ENCODE results near the gene SAMD4B. TPM values are rescaled to one million over a fixed set of nuclear protein-coding genes. Genes with fewer than 3 reads are reported as not detected.

The SAMD4B gene
- total and polyA plus RNA-seq, 10 donors = 26.7 to 108 (median 80.9) TPM

- intact Hi-C loops (cut with DNase I; ENCODE audit: low total_unique reads) = no loop called here
- H3K4me1 ChIP-seq = peaks cover 5 to 42% (median 10%) of the 10 kb centered on the region in 6 donors
- no peak for DNase-seq
- H3K27ac ChIP-seq = peak overlapping the region in 3 of 8 donors; percentile 0 to 46 (median 43)
- TF ChIP-seq POLR2A (IDR thresholded peaks at IDR 0.05) (no peak), CTCF (IDR thresholded peaks at IDR 0.05 in 8 of 11, conservative IDR thresholded peaks at IDR 0.05 in 3 of 11) (no peak), POLR2AphosphoS5 (IDR thresholded peaks at IDR 0.05) (peak in 2 of 3 donors; percentile 9 to 37)
- peaks cover 7 to 99% (median 89%) of the 10 kb centered on the region in 6 donors for H3K36me3 ChIP-seq
- H3K9me3 ChIP-seq = no peaks in the 10 kb centered on the region
- WGBS, 5 donors = 67 to 73% (median 69%) methylated on average over 9 of the region's 9 CpGs
- no peaks in the 10 kb centered on the region for H3K27me3 ChIP-seq (replicated peaks in 1 of 7)
- no peak overlapping the region for H3K4me3 ChIP-seq
Measured at GRCh38 chr19:39384839-39385568, 42.8 kb downstream of the SAMD4B start.

GRCh38 chr19:39385629-39386411, 43.6 kb downstream of the SAMD4B start:
- Histone ChIP-seq H3K27ac (peak overlapping the region in 1 of 8 donors; percentile 31), H3K36me3 (peaks cover 3 to 90% (median 81%) of the 10 kb centered on the region in 6 donors), H3K27me3 (replicated peaks in 1 of 7) (no peaks in the 10 kb centered on the region), H3K4me1 (peaks cover 8 to 48% (median 15%) of the 10 kb centered on the region in 6 donors), H3K9me3 (no peaks in the 10 kb centered on the region), H3K4me3 (no peak overlapping the region)
- no peak for DNase-seq
- 81 to 90% (median 87%) methylated on average over 20 of the region's 20 CpGs for WGBS, 5 donors
- TF ChIP-seq POLR2A (IDR thresholded peaks at IDR 0.05) (no peak), CTCF (IDR thresholded peaks at IDR 0.05 in 8 of 11, conservative IDR thresholded peaks at IDR 0.05 in 3 of 11) (no peak), POLR2AphosphoS5 (IDR thresholded peaks at IDR 0.05) (peak; percentile 36 to 62 (median 56))
- intact Hi-C loops (cut with DNase I; ENCODE audit: low total_unique reads) = no loop called here

- intact Hi-C loops (cut with DNase I; ENCODE audit: low total_unique reads) = no loop called here
- Histone ChIP-seq H3K4me1 (peaks cover 8 to 50% (median 17%) of the 10 kb centered on the region in 6 donors), H3K36me3 (peaks cover 0 to 83% (median 74%) of the 10 kb centered on the region in 6 donors), H3K4me3 (no peak overlapping the region), H3K27ac (peak overlapping the region in 1 of 8 donors; percentile 8), H3K27me3 (replicated peaks in 1 of 7) (no peaks in the 10 kb centered on the region), H3K9me3 (no peaks in the 10 kb centered on the region)
- no peak for TF ChIP-seq POLR2AphosphoS5 (IDR thresholded peaks at IDR 0.05)
- no peak for TF ChIP-seq CTCF (IDR thresholded peaks at IDR 0.05 in 8 of 11, conservative IDR thresholded peaks at IDR 0.05 in 3 of 11)
- TF ChIP-seq POLR2A (IDR thresholded peaks at IDR 0.05) = no peak
- DNase-seq = no peak
- WGBS, 5 donors = 80 to 87% (median 82%) methylated on average over 7 of the region's 7 CpGs
Measured at GRCh38 chr19:39386557-39386956, 44.3 kb downstream of the SAMD4B start.

GRCh38 chr19:39388657-39389056, 46.4 kb downstream of the SAMD4B start:
- intact Hi-C loops (cut with DNase I; ENCODE audit: low total_unique reads) = no loop called here
- TF ChIP-seq POLR2A (IDR thresholded peaks at IDR 0.05) = no peak
- peak in 2 of 3 donors; percentile 20 to 21 for TF ChIP-seq POLR2AphosphoS5 (IDR thresholded peaks at IDR 0.05)
- Histone ChIP-seq H3K4me3 (no peak overlapping the region), H3K27me3 (replicated peaks in 1 of 7) (no peaks in the 10 kb centered on the region), H3K36me3 (peaks cover 0 to 76% (median 62%) of the 10 kb centered on the region in 6 donors), H3K4me1 (peaks cover 17 to 71% (median 31%) of the 10 kb centered on the region in 6 donors), H3K9me3 (no peaks in the 10 kb centered on the region), H3K27ac (peak overlapping the region in 2 of 8 donors; percentile 99)
- 80 to 90% (median 88%) methylated on average over 5 of the region's 5 CpGs for WGBS, 5 donors
- no peak for DNase-seq
